Upper lobe of left lung (tissue), 4 donors: ENCODE measurements around the gene SUPT7L.

Source experiments
- CTCF ChIP-seq, 6 experiments: fragments of 450-650 bp in 4 of 6; fragments of 200-600 bp in 2 of 6; sonication (generic) in 2 of 6; IDR thresholded peaks; one replicate each; pipeline ENCODE4 v1.5.1; 2016 to 2019; ENCODE audit warnings: antibody characterized with exemption in 6 of 6
- POLR2A ChIP-seq, 4 donors: fragments of 450-650 bp; IDR thresholded peaks; one replicate each; pipeline ENCODE4 v1.5.1; 2016 to 2017; ENCODE audit warnings: antibody characterized with exemption in 4 of 4, mild to moderate bottlenecking in 2 of 4

GRCh38 chr2:27689424-27689823 is 26.0 kb upstream of the SUPT7L start:
- TF ChIP-seq CTCF (IDR thresholded peaks at IDR 0.05) (no peak), POLR2A (IDR thresholded peaks at IDR 0.05) (no peak)
